ENCODE measurements around the gene F12. TPM values are rescaled to one million over a fixed set of nuclear protein-coding genes. Genes with fewer than 3 reads are reported as not detected.

Gene F12
- total RNA-seq, 4 donors from 2014 or later: 0.42 to 2.6 (median 1.1) TPM; not detected in 1

DNA sequence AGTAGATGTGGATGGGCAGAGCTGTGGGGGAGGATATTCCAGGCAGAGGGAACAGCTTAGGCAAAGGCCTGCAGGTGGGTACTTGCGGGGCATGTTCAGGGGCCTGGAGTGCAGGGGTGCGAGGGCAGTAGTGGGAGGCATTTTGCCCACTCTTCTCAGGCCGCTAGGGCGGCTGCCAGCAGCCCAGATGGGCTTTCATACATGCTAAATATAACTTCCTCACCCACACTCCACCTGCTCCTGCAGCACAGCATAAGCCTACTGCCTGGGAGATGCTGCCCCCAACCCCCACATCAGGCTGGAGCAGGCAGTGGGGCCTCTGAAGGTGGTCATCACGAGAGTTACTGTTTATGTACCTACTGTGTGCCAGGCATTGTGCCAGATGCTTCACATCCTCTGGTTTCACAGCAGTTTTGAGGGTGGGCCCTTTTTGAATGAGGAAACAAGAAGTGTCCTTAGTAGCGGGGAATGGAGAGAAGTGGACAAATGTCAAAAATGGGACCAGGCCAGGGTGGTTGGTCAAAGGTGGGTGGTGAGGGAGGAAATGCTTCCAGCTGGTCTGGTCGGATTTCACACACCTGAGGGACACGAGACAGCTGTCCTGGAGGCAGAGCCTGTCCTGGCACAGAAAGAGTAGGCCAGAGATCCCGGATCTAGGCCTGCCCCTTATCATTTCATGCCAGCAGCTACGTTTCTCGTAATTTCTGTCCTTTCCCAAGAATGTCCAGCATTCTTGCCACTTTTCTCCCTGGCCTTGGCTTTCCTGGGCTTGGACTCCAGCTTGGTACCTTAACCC, 39.5 kb downstream of the F12 start:
- DNase-seq: no peak
- no peak overlapping the region for H3K27ac ChIP-seq
- intact Hi-C loops (cut with DNase I): loop anchor here (5.0 kb wide), 1 partner anchor 58 kb away; the partner anchor contains the start of gene MXD3
- H3K27me3 ChIP-seq: no peaks in the 10 kb centered on the region
- WGBS, 2 donors: 81 to 83% methylated on average over 9 to 10 of the region's 11 CpGs
- H3K36me3 ChIP-seq: no peaks in the 10 kb centered on the region
- TF ChIP-seq POLR2A (IDR thresholded peaks at IDR 0.05): no peak
- TF ChIP-seq, protein P1, sequence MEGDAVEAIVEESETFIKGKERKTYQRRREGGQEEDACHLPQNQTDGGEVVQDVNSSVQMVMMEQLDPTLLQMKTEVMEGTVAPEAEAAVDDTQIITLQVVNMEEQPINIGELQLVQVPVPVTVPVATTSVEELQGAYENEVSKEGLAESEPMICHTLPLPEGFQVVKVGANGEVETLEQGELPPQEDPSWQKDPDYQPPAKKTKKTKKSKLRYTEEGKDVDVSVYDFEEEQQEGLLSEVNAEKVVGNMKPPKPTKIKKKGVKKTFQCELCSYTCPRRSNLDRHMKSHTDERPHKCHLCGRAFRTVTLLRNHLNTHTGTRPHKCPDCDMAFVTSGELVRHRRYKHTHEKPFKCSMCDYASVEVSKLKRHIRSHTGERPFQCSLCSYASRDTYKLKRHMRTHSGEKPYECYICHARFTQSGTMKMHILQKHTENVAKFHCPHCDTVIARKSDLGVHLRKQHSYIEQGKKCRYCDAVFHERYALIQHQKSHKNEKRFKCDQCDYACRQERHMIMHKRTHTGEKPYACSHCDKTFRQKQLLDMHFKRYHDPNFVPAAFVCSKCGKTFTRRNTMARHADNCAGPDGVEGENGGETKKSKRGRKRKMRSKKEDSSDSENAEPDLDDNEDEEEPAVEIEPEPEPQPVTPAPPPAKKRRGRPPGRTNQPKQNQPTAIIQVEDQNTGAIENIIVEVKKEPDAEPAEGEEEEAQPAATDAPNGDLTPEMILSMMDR (IDR thresholded peaks at IDR 0.05): no peak
- no peak overlapping the region for H3K4me3 ChIP-seq (replicated peaks in 1 of 3)
- H3K4me1 ChIP-seq: peaks cover 18 to 30% of the 10 kb centered on the region in 2 donors
- no peaks in the 10 kb centered on the region for H3K9me3 ChIP-seq

DNA sequence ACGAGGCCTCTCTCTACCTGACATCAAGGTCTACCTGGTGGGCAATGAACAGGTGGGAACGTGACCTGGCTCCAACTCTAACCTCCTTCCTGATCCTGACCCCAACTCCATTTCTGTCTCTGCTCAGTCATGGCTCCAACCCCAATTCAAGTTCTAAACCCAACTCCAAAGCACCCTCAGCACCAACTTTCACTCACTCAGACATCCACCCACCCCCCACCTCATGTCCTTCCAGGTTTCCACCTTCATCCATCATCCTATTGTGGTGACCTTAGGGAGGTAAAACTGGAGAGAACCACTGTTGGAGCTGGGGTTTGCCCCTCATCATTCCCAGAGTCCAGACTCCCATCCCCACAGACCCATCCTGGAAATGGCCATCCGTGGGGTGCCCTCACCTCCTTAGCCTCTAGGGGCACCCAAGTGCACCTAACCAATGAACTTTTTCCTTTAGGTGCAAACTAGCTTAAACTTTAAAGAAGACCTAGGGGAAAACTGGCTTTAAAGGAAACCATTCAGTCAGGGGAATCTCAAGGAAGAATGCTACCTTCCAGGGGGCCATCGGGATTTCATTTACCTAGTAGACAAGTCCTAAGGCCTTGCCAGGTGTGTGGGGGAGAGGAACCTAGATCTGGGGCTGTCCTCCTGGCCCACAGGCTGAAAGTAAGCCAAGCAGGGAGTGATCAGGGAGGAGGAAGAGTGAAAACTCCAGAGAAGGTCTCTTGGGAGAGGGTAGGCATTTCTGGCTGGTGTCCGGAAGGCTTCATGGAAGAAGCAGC, 40.3 kb downstream of the F12 start:
- WGBS, 2 donors: 74 to 75% methylated on average over 5 of the region's 5 CpGs
- DNase-seq: peak in 1 of 2 donors; percentile 28
- Histone ChIP-seq H3K4me3 (replicated peaks in 1 of 3) (no peak overlapping the region), H3K9me3 (no peaks in the 10 kb centered on the region), H3K36me3 (no peaks in the 10 kb centered on the region), H3K4me1 (peaks cover 18 to 33% of the 10 kb centered on the region in 2 donors), H3K27ac (no peak overlapping the region), H3K27me3 (no peaks in the 10 kb centered on the region)
- intact Hi-C loops (cut with DNase I): loop anchor here (5.0 kb wide), 1 partner anchor 57 kb away; the partner anchor contains the start of gene MXD3
- TF ChIP-seq, protein P1 (IDR thresholded peaks at IDR 0.05): peak in 4 of 6 experiments; percentile 43 to 60 (median 44)
- no peak for TF ChIP-seq POLR2A (IDR thresholded peaks at IDR 0.05)

DNA sequence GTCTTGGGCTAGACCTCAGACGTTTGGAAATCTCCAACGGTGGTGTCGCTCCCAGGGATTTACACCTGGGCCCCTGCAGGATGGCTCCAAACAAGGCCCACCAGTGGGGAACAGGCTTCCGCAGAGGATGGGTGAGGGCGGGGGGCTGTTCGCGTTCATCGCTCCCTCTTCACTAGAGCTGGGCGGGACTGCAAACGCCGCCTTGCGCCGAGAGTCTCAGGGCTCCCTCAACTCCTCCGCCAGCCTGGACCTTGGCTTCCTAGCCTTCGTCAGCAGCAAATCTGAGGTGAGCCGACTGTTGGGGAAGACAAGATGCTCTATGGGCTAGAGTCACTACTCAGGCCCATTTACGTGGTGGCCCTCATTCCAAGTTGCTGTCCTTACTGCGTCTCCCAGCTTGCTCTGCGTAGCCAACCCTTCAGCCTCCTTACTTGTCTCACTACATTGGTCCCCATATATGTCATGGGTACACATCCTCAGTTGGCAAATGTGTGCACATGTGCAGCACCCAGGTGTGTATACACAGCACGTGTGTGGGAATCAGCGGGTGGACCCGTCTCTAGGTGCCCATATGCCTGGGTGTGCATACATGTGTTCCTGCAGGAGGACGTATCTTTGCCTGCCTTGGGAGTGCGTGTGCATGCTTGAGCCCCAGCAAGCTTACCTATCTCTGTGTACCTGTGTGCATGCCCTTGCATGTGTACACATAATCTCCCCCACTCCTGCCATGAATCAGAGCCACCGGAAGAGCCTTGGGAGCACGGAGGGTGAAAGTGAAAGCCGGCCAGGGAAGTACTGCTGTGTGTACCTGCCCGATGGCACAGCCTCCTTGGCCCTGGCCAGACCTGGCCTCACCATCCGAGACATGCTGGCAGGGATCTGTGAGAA, 41.1 kb downstream of the F12 start:
- DNase-seq: no peak
- H3K36me3 ChIP-seq: no peaks in the 10 kb centered on the region
- peaks cover 18 to 41% of the 10 kb centered on the region in 2 donors for H3K4me1 ChIP-seq
- 88 to 90% methylated on average over 18 to 29 of the region's 29 CpGs for WGBS, 2 donors
- H3K4me3 ChIP-seq (replicated peaks in 1 of 3): peak overlapping the region in 1 of 3 donors; percentile 41
- intact Hi-C loops (cut with DNase I): loop anchor here (5.0 kb wide), 1 partner anchor 56 kb away; the partner anchor contains the start of gene MXD3
- no peak overlapping the region for H3K27ac ChIP-seq
- H3K9me3 ChIP-seq: no peaks in the 10 kb centered on the region
- TF ChIP-seq POLR2A (IDR thresholded peaks at IDR 0.05): no peak
- TF ChIP-seq, protein P1 (IDR thresholded peaks at IDR 0.05): no peak
- no peaks in the 10 kb centered on the region for H3K27me3 ChIP-seq

DNA sequence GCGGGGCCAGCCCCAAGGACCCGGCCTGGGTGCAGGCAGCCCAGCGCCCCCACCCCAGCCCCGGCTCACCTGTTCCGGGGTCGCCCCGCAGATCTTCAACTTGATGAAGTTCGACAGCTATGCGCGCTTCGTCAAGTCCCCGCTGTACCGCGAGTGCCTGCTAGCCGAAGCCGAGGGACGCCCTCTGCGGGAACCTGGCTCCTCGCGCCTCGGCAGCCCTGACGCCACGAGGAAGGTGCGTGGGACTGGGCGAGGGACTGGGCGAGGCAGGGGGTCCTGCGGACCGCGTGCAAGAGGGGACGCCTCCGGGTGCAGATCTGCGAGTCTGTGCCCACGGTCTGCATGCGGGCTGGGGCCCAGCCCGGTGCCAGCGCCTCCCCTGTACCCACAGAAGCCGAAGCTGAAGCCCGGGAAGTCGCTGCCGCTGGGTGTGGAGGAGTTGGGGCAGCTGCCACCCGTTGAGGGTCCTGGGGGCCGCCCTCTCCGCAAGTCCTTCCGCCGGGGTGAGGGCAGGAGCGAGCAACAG, 42.0 kb downstream of the F12 start:
- Histone ChIP-seq H3K27ac (peak overlapping the region in 2 of 3 donors; percentile 93 to 98), H3K36me3 (no peaks in the 10 kb centered on the region), H3K27me3 (no peaks in the 10 kb centered on the region), H3K4me3 (replicated peaks in 1 of 3) (peak overlapping the region in 2 of 3 donors; percentile 28 to 41), H3K9me3 (no peaks in the 10 kb centered on the region), H3K4me1 (peaks cover 25 to 43% of the 10 kb centered on the region in 2 donors)
- no peak for DNase-seq
- TF ChIP-seq, protein P1 (IDR thresholded peaks at IDR 0.05): no peak
- no peak for TF ChIP-seq POLR2A (IDR thresholded peaks at IDR 0.05)
- intact Hi-C loops (cut with DNase I): loop anchor here (5.0 kb wide), 1 partner anchor 55 kb away; the partner anchor contains the start of gene MXD3
- 50 to 51% methylated on average over 10 to 15 of the region's 46 CpGs for WGBS, 2 donors
